HepG2 (cell line): ENCODE measurements around the gene ANKRD11. TPM values are rescaled to one million over a fixed set of nuclear protein-coding genes. Genes with fewer than 3 reads are reported as not detected.

ENCODE experiments used
- ASH2L ChIP-seq: fragments of 300-600, 200-600 bp; sonication (generic); IDR thresholded peaks from 2 replicates; pipeline ENCODE4 v1.7.0; 2017; ENCODE audit warnings: low read depth, mild to moderate bottlenecking, moderate library complexity, mixed read lengths, low read length; ENCODE audit not compliant: insufficient read length
- CENPX ChIP-seq: sonication (generic); formaldehyde crosslinking; IDR thresholded peaks from 2 replicates; pipeline ENCODE4 v1.9.0; 2021; ENCODE audit warnings: mild to moderate bottlenecking, missing genetic modification reagents, moderate library complexity
- ELF4 ChIP-seq: sonication (generic); formaldehyde crosslinking; IDR thresholded peaks from 2 replicates; pipeline ENCODE4 v1.5.0; 2020; ENCODE audit warnings: missing genetic modification reagents, mild to moderate bottlenecking, moderate library complexity, borderline replicate concordance
- FOXP1 ChIP-seq, 2 experiments: fragments of 450-650 bp in 1 of 2; IDR thresholded peaks; 2 replicates each; pipeline ENCODE4 v1.6.1; 2017 to 2018; ENCODE audit warnings: antibody characterized with exemption in 1 of 2
- GPN1 ChIP-seq: sonication (generic); formaldehyde crosslinking; IDR thresholded peaks from 2 replicates; pipeline ENCODE4 v1.5.1; 2020; ENCODE audit warnings: missing genetic modification reagents, borderline replicate concordance
- LRRFIP1 ChIP-seq: sonication (generic); formaldehyde crosslinking; conservative IDR thresholded peaks from 2 replicates; pipeline ENCODE4 v1.4.0; 2020; ENCODE audit warnings: missing genetic modification reagents
- MAFK ChIP-seq, 2 experiments: IDR thresholded peaks in 1 of 2; conservative IDR thresholded peaks in 1 of 2; 2 replicates each; pipeline ENCODE4 v1.6.1; 2011; ENCODE audit warnings: improper control_type of control experiment in 2 of 2, low read length in 2 of 2
- MEIS2 ChIP-seq: sonication (generic); formaldehyde crosslinking; IDR thresholded peaks from 2 replicates; pipeline ENCODE4 v1.9.0; 2021; ENCODE audit warnings: mild to moderate bottlenecking, missing genetic modification reagents
- NKX3-1 ChIP-seq: sonication (generic); formaldehyde crosslinking; IDR thresholded peaks from 2 replicates; pipeline ENCODE4 v1.5.0; 2020; ENCODE audit warnings: missing genetic modification reagents
- NRL ChIP-seq: sonication (generic); formaldehyde crosslinking; IDR thresholded peaks from 2 replicates; pipeline ENCODE4 v1.5.0; 2020; ENCODE audit warnings: missing genetic modification reagents, mild to moderate bottlenecking, moderate library complexity, borderline replicate concordance
- PHF20 ChIP-seq: sonication (generic); formaldehyde crosslinking; IDR thresholded peaks from 2 replicates; pipeline ENCODE4 v1.5.0; 2020; ENCODE audit warnings: mild to moderate bottlenecking, missing genetic modification reagents
- PLSCR1 ChIP-seq: sonication (generic); formaldehyde crosslinking; IDR thresholded peaks from 2 replicates; pipeline ENCODE4 v1.5.0; 2020; ENCODE audit warnings: missing genetic modification reagents, mild to moderate bottlenecking, borderline replicate concordance
- RBM22 ChIP-seq: fragments of 200-400 bp; formaldehyde crosslinking; optimal IDR thresholded peaks from 2 replicates; pipeline ENCODE3; 2017; ENCODE audit warnings: mild to moderate bottlenecking, low read length, moderate library complexity
- RXRA ChIP-seq: sonication (generic); formaldehyde crosslinking; IDR thresholded peaks from 2 replicates; pipeline ENCODE4 v1.5.1; 2020; ENCODE audit warnings: missing genetic modification reagents
- SP4 ChIP-seq: sonication (generic); formaldehyde crosslinking; IDR thresholded peaks from 2 replicates; pipeline ENCODE4 v1.8.1; 2023; ENCODE audit warnings: mild to moderate bottlenecking, missing genetic modification reagents
- ZC3H4 ChIP-seq: sonication (generic); formaldehyde crosslinking; IDR thresholded peaks from 2 replicates; pipeline ENCODE4 v1.4.0; 2020; ENCODE audit warnings: missing genetic modification reagents, borderline replicate concordance
- ZNF205 ChIP-seq: IDR thresholded peaks from 2 replicates; pipeline ENCODE4 v1.6.1; 2018; ENCODE audit warnings: missing biosample characterization, missing genetic modification reagents
- ZNF292 ChIP-seq: sonication (generic); formaldehyde crosslinking; IDR thresholded peaks from 2 replicates; pipeline ENCODE4 v1.8.1; 2022; ENCODE audit warnings: mild to moderate bottlenecking, low read depth, missing genetic modification reagents, borderline replicate concordance
- ZNF574 ChIP-seq: sonication (generic); formaldehyde crosslinking; IDR thresholded peaks from 2 replicates; pipeline ENCODE4 v1.4.0; 2020; ENCODE audit warnings: missing genetic modification reagents
- ZNF710 ChIP-seq: sonication (generic); formaldehyde crosslinking; IDR thresholded peaks from 2 replicates; pipeline ENCODE4 v1.5.0; 2020; ENCODE audit warnings: mild to moderate bottlenecking, missing genetic modification reagents, borderline replicate concordance
- ZNF883 ChIP-seq: sonication (generic); formaldehyde crosslinking; IDR thresholded peaks from 2 replicates; pipeline ENCODE4 v1.5.1; 2020; ENCODE audit warnings: mild to moderate bottlenecking, missing genetic modification reagents; ENCODE audit errors: not compliant biosample characterization
- polyA plus RNA-seq, 8 experiments: library from polyadenylated mRNA; depleted of rRNA in 3 of 8; stranded (reverse) in 7 of 8; unstranded in 1 of 8; fragments of >200 nt; fragmentation: Illumina TruSeq in 4 of 8; extraction: Trizol in 4 of 8; gene quantifications; 2 replicates each; pipeline versions ENCODE4 v1.2.1 to v1.2.3, GENCODE V29; 2011 to 2016; ENCODE audit warnings: low read depth in 4 of 8, missing spikeins in 1 of 8, mixed read lengths in 1 of 8; ENCODE audit not compliant: insufficient read depth in 1 of 8
- total RNA-seq, 5 experiments: library from RNA; depleted of rRNA; stranded (reverse); fragments of >200 nt; fragmentation: Illumina TruSeq; extraction: Trizol; gene quantifications; 2 replicates each; pipeline ENCODE4 v1.2.3, GENCODE V29; 2016; ENCODE audit warnings: low read depth in 1 of 5

Gene ANKRD11
- total and polyA plus RNA-seq, 2 of the 13 experiments (the other 11 are each of a cell fraction or from before 2014, with no cell fraction given): 21.4 to 38.4 TPM

- no peak for TF ChIP-seq ZNF710 (CRISPR knock-in tag)
- TF ChIP-seq ZNF292 (CRISPR knock-in tag): 0 out of 2 replicates have a peak, but pooled peaks have one; percentile 46
- TF ChIP-seq GPN1: no peak
- no peak for TF ChIP-seq CENPX (CRISPR knock-in tag)
- TF ChIP-seq RBM22: peak; percentile 43
- TF ChIP-seq MEIS2 (CRISPR knock-in tag): no peak
- no peak for TF ChIP-seq ASH2L
- no peak for TF ChIP-seq ZC3H4
- no peak for TF ChIP-seq ZNF574 (CRISPR knock-in tag)
- TF ChIP-seq PLSCR1 (CRISPR knock-in tag): no peak
- TF ChIP-seq FOXP1 (IDR thresholded peaks at IDR 0.05): no peak
- no peak for TF ChIP-seq FOXP1 (CRISPR knock-in tag; IDR thresholded peaks at IDR 0.05)
- TF ChIP-seq ZNF205 (CRISPR knock-in tag): no peak
- no peak for TF ChIP-seq LRRFIP1 (CRISPR knock-in tag)
- TF ChIP-seq NRL (CRISPR knock-in tag): 0 out of 2 replicates have a peak, but pooled peaks have one; percentile 68
- TF ChIP-seq ELF4 (CRISPR knock-in tag): no peak
- no peak for TF ChIP-seq ZNF883 (CRISPR knock-in tag)
- TF ChIP-seq MAFK (conservative IDR thresholded peaks at IDR 0.05 in 1 of 2, IDR thresholded peaks at IDR 0.05 in 1 of 2; ENCODE audit: low read length in 2 of 2): no peak
- no peak for TF ChIP-seq NKX3-1 (CRISPR knock-in tag)
- TF ChIP-seq PHF20 (CRISPR knock-in tag): no peak
- TF ChIP-seq RXRA (CRISPR knock-in tag): peak; percentile 60
- no peak for TF ChIP-seq SP4 (CRISPR knock-in tag)
These were observed 96.5 kb downstream of the ANKRD11 start (continued) for GRCh38 chr16:89393738-89394406.
